NCI-H2227 (cell line): ENCODE results near the gene P2RY1.
A peak's percentile ranks its signal among the peaks of the same experiment; 100 is the strongest.

ENCODE experiments used
- DNase-seq: peaks from one replicate; lab custom pipeline; 2025; ENCODE audit not compliant: unreplicated experiment; lab: John Stamatoyannopoulos, UW

The P2RY1 gene

GRCh38 chr3:152834776-152835600 lies at the start of gene P2RY1:
Gene P2RY1, plus strand, starts transcription at chr3:152835131. Its CDS starts 652 bp downstream, at chr3:152835783.
- DNase-seq = peak; percentile 20

- DNase-seq = no peak
Measured at GRCh38 chr3:152786977-152787681, 47.8 kb upstream of the P2RY1 start.

- no peak for DNase-seq
Measured at GRCh38 chr3:152790651-152791387, 44.1 kb upstream of the P2RY1 start.

- DNase-seq = no peak
Measured at GRCh38 chr3:152793969-152794368, 41.0 kb upstream of the P2RY1 start.

- DNase-seq = no peak
Measured at GRCh38 chr3:152797751-152798432, 37.0 kb upstream of the P2RY1 start.

GRCh38 chr3:152811974-152812760 lies 22.8 kb upstream of the P2RY1 start:
- DNase-seq = no peak

GRCh38 chr3:152817400-152817799 lies 17.5 kb upstream of the P2RY1 start:
- DNase-seq = no peak

GRCh38 chr3:152818027-152818426 lies 16.9 kb upstream of the P2RY1 start:
- DNase-seq = no peak

- no peak for DNase-seq
Measured at GRCh38 chr3:152823173-152823572, 11.8 kb upstream of the P2RY1 start.

GRCh38 chr3:152823781-152824180 lies 11.2 kb upstream of the P2RY1 start:
- DNase-seq = no peak

GRCh38 chr3:152825566-152825965 lies 9.4 kb upstream of the P2RY1 start:
- no peak for DNase-seq

- no peak for DNase-seq
Measured at GRCh38 chr3:152826476-152826875, 8.5 kb upstream of the P2RY1 start.

- DNase-seq = no peak
Measured at GRCh38 chr3:152827313-152827712, 7.6 kb upstream of the P2RY1 start.

- no peak for DNase-seq
Measured at GRCh38 chr3:152828075-152828840, 6.7 kb upstream of the P2RY1 start.

GRCh38 chr3:152830245-152830644 lies 4.7 kb upstream of the P2RY1 start:
- no peak for DNase-seq

- DNase-seq = no peak
Measured at GRCh38 chr3:152832046-152832445, 2.9 kb upstream of the P2RY1 start.

GRCh38 chr3:152833089-152833488 lies 1.8 kb upstream of the P2RY1 start:
- no peak for DNase-seq

- DNase-seq = peak; percentile 17
Measured at GRCh38 chr3:152834191-152834775, 648 bp upstream of the P2RY1 start.

- DNase-seq = no peak
Measured at GRCh38 chr3:152835601-152836102, 721 bp downstream of the P2RY1 start.
